ENCODE data around the gene EXOSC7. TPM values are rescaled to one million over a fixed set of nuclear protein-coding genes. Genes with fewer than 3 reads are reported as not detected.

The EXOSC7 gene
- total and polyA plus RNA-seq, 2 donors (not counting 3 experiments of a cell fraction or from before 2014, with no cell fraction given) = 44.5 to 53.8 TPM

- TF ChIP-seq MAX (IDR thresholded peaks at IDR 0.05; ENCODE audit: insufficient read depth, insufficient read length) (no peak), FOS (IDR thresholded peaks at IDR 0.05; ENCODE audit: borderline replicate concordance, insufficient read depth, low read length) (no peak), GATA2 (IDR thresholded peaks at IDR 0.05; ENCODE audit: insufficient read depth, insufficient read length, low read depth, low read length) (no peak), JUN (IDR thresholded peaks at IDR 0.05; ENCODE audit: borderline replicate concordance, insufficient read depth, insufficient read length, low read depth) (no peak), EZH2 (IDR thresholded peaks at IDR 0.05; ENCODE audit: borderline replicate concordance, low read depth, low read length, severe bottlenecking) (no peak), POLR2AphosphoS5 (IDR thresholded peaks at IDR 0.05; ENCODE audit: insufficient read depth, low read depth, low read length) (no peak), CTCF (IDR thresholded peaks at IDR 0.05; ENCODE audit: extremely low read depth in 1 of 2, insufficient read depth in 1 of 2, low read depth in 1 of 2, low read length in 2 of 2) (no peak), POLR2A (IDR thresholded peaks at IDR 0.05; ENCODE audit: low read depth, low read length) (no peak), MYC (IDR thresholded peaks at IDR 0.05; ENCODE audit: low read depth, low read length) (no peak)
- H3K9ac ChIP-seq (replicated peaks; ENCODE audit: extremely low read depth, insufficient read depth, low read length) = no peak overlapping the region
- no TSS peak for BruUV-seq (replicated peaks)
- no peak overlapping the region for H3K4me3 ChIP-seq (replicated peaks in 1 of 3; ENCODE audit: insufficient read depth in 1 of 3, low read depth in 1 of 3, low read length in 3 of 3)
- H3K27ac ChIP-seq (ENCODE audit: insufficient read depth, low read depth, low read length) = no peak overlapping the region
- DNase-seq (ENCODE audit: low read depth, low spot score) = no peak
- no peaks in the 10 kb centered on the region for H3K9me1 ChIP-seq (replicated peaks; ENCODE audit: control insufficient read depth, extremely low read depth, insufficient read depth, low read length)
- intact Hi-C loops (cut with micrococcal nuclease) (no loop called here), dilution Hi-C loops (cut with MboI; ENCODE audit: extremely low pct_ligation_motif_present, low sequenced_read_pairs) (no loop called here)
- POLR2A ChIA-PET = no interaction called here
- H4K20me1 ChIP-seq (replicated peaks; ENCODE audit: control insufficient read depth, extremely low read depth, insufficient read depth, low read length) = no peaks in the 10 kb centered on the region
- no peak overlapping the region for H3K4me2 ChIP-seq (ENCODE audit: insufficient read depth, low read length)
- no peaks in the 10 kb centered on the region for H3K36me3 ChIP-seq (ENCODE audit: control insufficient read depth in 2 of 2, extremely low read depth in 1 of 2, insufficient read depth in 2 of 2, low read length in 2 of 2)
- no peak for FAIRE-seq
- no peak overlapping the region for H2AFZ ChIP-seq (ENCODE audit: low read depth, low read length)
- CTCF ChIA-PET = no interaction called here
- no peaks in the 10 kb centered on the region for H3K9me3 ChIP-seq (replicated peaks; ENCODE audit: control insufficient read depth, insufficient read depth, low read length)
- H3K4me1 ChIP-seq (ENCODE audit: control insufficient read depth, extremely low read depth, insufficient read depth, low read length) = peaks cover 3% of the 10 kb centered on the region
- H3K27me3 ChIP-seq (ENCODE audit: control insufficient read depth in 2 of 2, insufficient read depth in 2 of 2, low read length in 2 of 2) = no peaks in the 10 kb centered on the region
- peaks cover 33% of the 10 kb centered on the region for H3K79me2 ChIP-seq (ENCODE audit: control insufficient read depth, insufficient read depth, low read length)
These were observed 10.9 kb upstream of the EXOSC7 start for GRCh38 chr3:44965165-44965564.

All from endothelial cell of umbilical vein (primary cell).